WTC11 (cell line): ENCODE results near the gene STXBP6.

Source experiments
- AFF4 ChIP-seq: sonication (generic); formaldehyde crosslinking; IDR thresholded peaks from 2 replicates; pipeline ENCODE4 v1.8.1; 2023; ENCODE audit warnings: mild to moderate bottlenecking, missing genetic modification reagents, borderline replicate concordance
- ATF1 ChIP-seq: sonication (generic); formaldehyde crosslinking; IDR thresholded peaks from 2 replicates; pipeline ENCODE4 v1.8.1; 2023; ENCODE audit warnings: mild to moderate bottlenecking, moderate library complexity, missing genetic modification reagents
- ATF2 ChIP-seq: sonication (generic); formaldehyde crosslinking; IDR thresholded peaks from 2 replicates; pipeline ENCODE4 v1.8.1; 2022; ENCODE audit warnings: low read depth, missing genetic modification reagents, borderline replicate concordance
- ATF3 ChIP-seq: sonication (generic); formaldehyde crosslinking; conservative IDR thresholded peaks from 2 replicates; pipeline ENCODE4 v1.8.1; 2022; ENCODE audit warnings: mild to moderate bottlenecking, missing genetic modification reagents
- ATF6 ChIP-seq: sonication (generic); formaldehyde crosslinking; IDR thresholded peaks from 2 replicates; pipeline ENCODE4 v1.8.1; 2023; ENCODE audit warnings: mild to moderate bottlenecking, missing genetic modification reagents
- CREB1 ChIP-seq: sonication (generic); formaldehyde crosslinking; IDR thresholded peaks from 2 replicates; pipeline ENCODE4 v1.8.0; 2023; ENCODE audit warnings: mild to moderate bottlenecking, missing genetic modification reagents
- CTCF ChIP-seq: fragments of 200-600 bp; IDR thresholded peaks from 2 replicates; pipeline ENCODE4 v1.8.0; 2022; ENCODE audit warnings: antibody characterized with exemption
- E2F4 ChIP-seq: sonication (generic); formaldehyde crosslinking; IDR thresholded peaks from 2 replicates; pipeline ENCODE4 v1.8.1; 2022; ENCODE audit warnings: low read depth, mild to moderate bottlenecking, moderate library complexity, missing genetic modification reagents, borderline replicate concordance
- MAX ChIP-seq: sonication (generic); formaldehyde crosslinking; IDR thresholded peaks from 2 replicates; pipeline ENCODE4 v1.8.0; 2022; ENCODE audit warnings: mild to moderate bottlenecking, missing genetic modification reagents
- MLX ChIP-seq: sonication (generic); formaldehyde crosslinking; IDR thresholded peaks from 2 replicates; pipeline ENCODE4 v1.8.1; 2023; ENCODE audit warnings: mild to moderate bottlenecking, missing genetic modification reagents, moderate library complexity
- NFE2L1 ChIP-seq: sonication (generic); formaldehyde crosslinking; IDR thresholded peaks from 2 replicates; pipeline ENCODE4 v1.8.1; 2023; ENCODE audit warnings: missing genetic modification reagents
- NR3C1 ChIP-seq: sonication (generic); formaldehyde crosslinking; conservative IDR thresholded peaks from 2 replicates; pipeline ENCODE4 v1.8.1; 2023; ENCODE audit warnings: low read depth, mild to moderate bottlenecking, missing genetic modification reagents
- STAT6 ChIP-seq: sonication (generic); formaldehyde crosslinking; conservative IDR thresholded peaks from 2 replicates; pipeline ENCODE4 v1.8.1; 2023; ENCODE audit warnings: mild to moderate bottlenecking, low read depth, missing genetic modification reagents, moderate library complexity
- ZNF232 ChIP-seq: sonication (generic); formaldehyde crosslinking; IDR thresholded peaks from 2 replicates; pipeline ENCODE4 v1.8.0; 2022; ENCODE audit warnings: mild to moderate bottlenecking, missing genetic modification reagents

- TF ChIP-seq CTCF (no peak), MLX (CRISPR knock-in tag) (no peak), ATF1 (CRISPR knock-in tag) (no peak), MAX (no peak), AFF4 (CRISPR knock-in tag) (no peak), E2F4 (CRISPR knock-in tag) (no peak), ATF6 (CRISPR knock-in tag) (no peak), NR3C1 (no peak), CREB1 (CRISPR knock-in tag) (no peak), STAT6 (CRISPR knock-in tag) (no peak), ATF2 (CRISPR knock-in tag) (no peak), ZNF232 (CRISPR knock-in tag) (no peak), ATF3 (CRISPR knock-in tag) (no peak), NFE2L1 (CRISPR knock-in tag) (no peak)
Measured at GRCh38 chr14:25009891-25010290, 40.1 kb downstream of the STXBP6 start.
